Stimulated activated CD4-positive, alpha-beta T cell treated with anti-CD3 and anti-CD28 coated beads, Interleukin-2, amount 100 ng/mL, for 24 hours (primary cell): ENCODE results near the gene RABEP1.
A peak's percentile ranks its signal among the peaks of the same experiment; 100 is the strongest.

Source experiments
- DNase-seq, 2 donors: peaks; one replicate each; pipeline ENCODE4 v3.0.0-alpha.2; 2020

The RABEP1 gene

GRCh38 chr17:5429191-5429887 lies 147.3 kb downstream of the RABEP1 start:
- no peak for DNase-seq

GRCh38 chr17:5430413-5430999 lies 148.4 kb downstream of the RABEP1 start:
- no peak for DNase-seq

- DNase-seq = peak in 1 of 2 donors; percentile 15
These were observed 149.2 kb downstream of the RABEP1 start for GRCh38 chr17:5431234-5431633.

- DNase-seq = no peak
These were observed 150.0 kb downstream of the RABEP1 start for GRCh38 chr17:5431949-5432556.

- no peak for DNase-seq
These were observed 152.9 kb downstream of the RABEP1 start for GRCh38 chr17:5434984-5435383.
